H9 (cell line): ENCODE measurements around the gene LAIR1. TPM values are rescaled to one million over a fixed set of nuclear protein-coding genes. Genes with fewer than 3 reads are reported as not detected.
"Not testable (repeated sequence)": the region's sequence is repeated elsewhere in the genome, so short reads cannot be mapped to it uniquely, and the experiment has no call there.

Source experiments
- DNase-seq: peaks from one replicate; pipeline ENCODE4 v3.0.0-alpha.2; 2017
- H2AFZ ChIP-seq: one replicate; pipeline ENCODE4 v1.6.1; 2013; ENCODE audit warnings: mild to moderate bottlenecking, low read length, control low read depth, moderate library complexity
- H2AK5ac ChIP-seq: 2 replicates; pipeline ENCODE4 v1.6.1; 2013; ENCODE audit warnings: low read length, control low read depth, mixed read lengths; ENCODE audit not compliant: insufficient read length
- H2BK120ac ChIP-seq: one replicate; pipeline ENCODE4 v1.6.1; 2013; ENCODE audit warnings: low read depth, mild to moderate bottlenecking, low read length, control low read depth, inconsistent platforms; ENCODE audit not compliant: poor library complexity, severe bottlenecking
- H2BK12ac ChIP-seq: 2 replicates; pipeline ENCODE4 v1.6.1; 2013; ENCODE audit warnings: low read length, control low read depth, mixed read lengths, low read depth; ENCODE audit not compliant: insufficient read length
- H2BK15ac ChIP-seq: 2 replicates; pipeline ENCODE4 v1.6.1; 2013; ENCODE audit warnings: low read depth, low read length, control low read depth
- H2BK20ac ChIP-seq: one replicate; pipeline ENCODE4 v1.6.1; 2013; ENCODE audit warnings: low read depth, mild to moderate bottlenecking, low read length, control low read depth, inconsistent platforms; ENCODE audit not compliant: poor library complexity, severe bottlenecking
- H2BK5ac ChIP-seq: 2 replicates; pipeline ENCODE4 v1.6.1; 2013; ENCODE audit warnings: low read length, control low read depth, mixed read lengths; ENCODE audit not compliant: insufficient read length
- H3K14ac ChIP-seq: 2 replicates; pipeline ENCODE4 v1.6.1; 2013; ENCODE audit warnings: low read length, control low read depth; ENCODE audit not compliant: insufficient read depth
- H3K18ac ChIP-seq: 2 replicates; pipeline ENCODE4 v1.6.1; 2013; ENCODE audit warnings: low read depth, mild to moderate bottlenecking, mixed read lengths, low read length, control low read depth; ENCODE audit not compliant: insufficient read length
- H3K23ac ChIP-seq: 2 replicates; pipeline ENCODE4 v1.6.1; 2013; ENCODE audit warnings: low read length, control low read depth, mixed read lengths, low read depth; ENCODE audit not compliant: insufficient read length
- H3K23me2 ChIP-seq: 2 replicates; pipeline ENCODE4 v1.6.1; 2013; ENCODE audit warnings: low read depth, mild to moderate bottlenecking, mixed read lengths, low read length, control low read depth; ENCODE audit not compliant: insufficient read length, poor library complexity, severe bottlenecking
- H3K27ac ChIP-seq: 2 replicates; pipeline ENCODE4 v1.5.1; 2013; ENCODE audit warnings: low read length, control low read depth, mixed read lengths, low read depth; ENCODE audit not compliant: insufficient read length
- H3K27me3 ChIP-seq: 2 replicates; pipeline ENCODE4 v1.6.1; 2013; ENCODE audit warnings: low read length, control low read depth, inconsistent platforms; ENCODE audit not compliant: insufficient read depth
- H3K4ac ChIP-seq: 2 replicates; pipeline ENCODE4 v1.6.1; 2013; ENCODE audit warnings: low read depth, mild to moderate bottlenecking, control low read depth, inconsistent platforms, low read length, moderate library complexity
- H3K4me1 ChIP-seq: 2 replicates; pipeline ENCODE4 v1.6.1; 2013; ENCODE audit warnings: low read length, control low read depth, inconsistent platforms; ENCODE audit not compliant: insufficient read depth
- H3K4me2 ChIP-seq: 2 replicates; pipeline ENCODE4 v1.6.1; 2013; ENCODE audit warnings: low read length, control low read depth, mixed read lengths; ENCODE audit not compliant: insufficient read length, insufficient read depth
- H3K56ac ChIP-seq: 2 replicates; pipeline ENCODE4 v1.6.1; 2013; ENCODE audit warnings: low read depth, mild to moderate bottlenecking, mixed read lengths, low read length, control low read depth; ENCODE audit not compliant: insufficient read length
- H3K79me1 ChIP-seq: 2 replicates; pipeline ENCODE4 v1.6.1; 2013; ENCODE audit warnings: low read depth, mild to moderate bottlenecking, moderate library complexity, low read length, control low read depth, inconsistent platforms; ENCODE audit not compliant: insufficient read depth, poor library complexity, severe bottlenecking
- H3K79me2 ChIP-seq: 2 replicates; pipeline ENCODE4 v1.6.1; 2013; ENCODE audit warnings: low read length, control low read depth, inconsistent platforms; ENCODE audit not compliant: insufficient read depth
- H3K9ac ChIP-seq: 2 replicates; pipeline ENCODE4 v1.6.1; 2013; ENCODE audit warnings: low read length, control low read depth, mixed read lengths; ENCODE audit not compliant: insufficient read length; ENCODE audit errors: extremely low read depth
- H3K9me3 ChIP-seq: one replicate; pipeline ENCODE4 v1.6.1; 2013; ENCODE audit warnings: low read depth, low read length, inconsistent platforms; ENCODE audit not compliant: control insufficient read depth
- H3T11ph ChIP-seq: one replicate; pipeline ENCODE4 v1.6.1; 2013; ENCODE audit warnings: mild to moderate bottlenecking, low read length, control low read depth, inconsistent platforms
- H4K20me1 ChIP-seq: one replicate; pipeline ENCODE4 v1.6.1; 2013; ENCODE audit not compliant: control insufficient read depth, insufficient read length, insufficient read depth
- H4K5ac ChIP-seq: 2 replicates; pipeline ENCODE4 v1.6.1; 2013; ENCODE audit warnings: low read depth, mild to moderate bottlenecking, mixed read lengths, low read length, control low read depth; ENCODE audit not compliant: insufficient read length
- H4K8ac ChIP-seq: replicated peaks from 2 replicates; pipeline ENCODE4 v1.6.1; 2013; ENCODE audit warnings: low read length, control low read depth, mixed read lengths, low read depth; ENCODE audit not compliant: insufficient read length
- H4K91ac ChIP-seq: 2 replicates; pipeline ENCODE4 v1.6.1; 2013; ENCODE audit warnings: low read depth, mild to moderate bottlenecking, moderate library complexity, mixed read lengths, low read length, control low read depth; ENCODE audit not compliant: insufficient read length
- H3K27ac Mint-ChIP-seq, 3 experiments: 2 replicates in 2 of 3; 3 replicates in 1 of 3; pipeline ENCODE4 v1.8.0; 2020 to 2021; ENCODE audit warnings: mixed read lengths in 3 of 3, mild to moderate bottlenecking in 1 of 3, moderate library complexity in 1 of 3
- H3K27me3 Mint-ChIP-seq: 2 replicates; pipeline ENCODE4 v1.8.0; 2021; ENCODE audit warnings: low read depth, mild to moderate bottlenecking, moderate library complexity, mixed read lengths
- H3K36me3 Mint-ChIP-seq, 3 experiments: 2 replicates in 2 of 3; 3 replicates in 1 of 3; pipeline ENCODE4 v1.8.0; 2020 to 2021; ENCODE audit warnings: low read depth in 3 of 3, mixed read lengths in 3 of 3; ENCODE audit not compliant: insufficient read depth in 1 of 3
- H3K4me1 Mint-ChIP-seq, 2 experiments: 2 replicates each; pipeline ENCODE4 v1.8.0; 2020; ENCODE audit warnings: mixed read lengths in 2 of 2
- H3K4me3 Mint-ChIP-seq, 2 experiments: 2 replicates in 1 of 2; 3 replicates in 1 of 2; pipeline ENCODE4 v1.8.0; 2020 to 2021; ENCODE audit warnings: mild to moderate bottlenecking in 2 of 2, mixed read lengths in 2 of 2, moderate library complexity in 1 of 2
- H3K9me3 Mint-ChIP-seq, 2 experiments: 2 replicates in 1 of 2; 3 replicates in 1 of 2; pipeline ENCODE4 v1.8.0; 2020; ENCODE audit warnings: mild to moderate bottlenecking in 2 of 2, mixed read lengths in 2 of 2, moderate library complexity in 1 of 2
- WGBS: extraction: QIAGEN DNeasy Blood & Tissue Kit; methylation state at CpG from one replicate; pipeline ENCODE4 v1.1.7; 2013; ENCODE audit warnings: missing lambda C conversion rate, low lambda C conversion rate, mixed read lengths; ENCODE audit not compliant: insufficient read length; ENCODE audit errors: extremely low coverage; 5-methylcytosine and 5-hydroxymethylcytosine counted together
- total RNA-seq: library from RNA; stranded (reverse); gene quantifications from 2 replicates; pipeline ENCODE4 v1.2.1, GENCODE V29; 2021

Gene LAIR1
- total RNA-seq, 1 experiment from 2014 or later, result not detected

DNA sequence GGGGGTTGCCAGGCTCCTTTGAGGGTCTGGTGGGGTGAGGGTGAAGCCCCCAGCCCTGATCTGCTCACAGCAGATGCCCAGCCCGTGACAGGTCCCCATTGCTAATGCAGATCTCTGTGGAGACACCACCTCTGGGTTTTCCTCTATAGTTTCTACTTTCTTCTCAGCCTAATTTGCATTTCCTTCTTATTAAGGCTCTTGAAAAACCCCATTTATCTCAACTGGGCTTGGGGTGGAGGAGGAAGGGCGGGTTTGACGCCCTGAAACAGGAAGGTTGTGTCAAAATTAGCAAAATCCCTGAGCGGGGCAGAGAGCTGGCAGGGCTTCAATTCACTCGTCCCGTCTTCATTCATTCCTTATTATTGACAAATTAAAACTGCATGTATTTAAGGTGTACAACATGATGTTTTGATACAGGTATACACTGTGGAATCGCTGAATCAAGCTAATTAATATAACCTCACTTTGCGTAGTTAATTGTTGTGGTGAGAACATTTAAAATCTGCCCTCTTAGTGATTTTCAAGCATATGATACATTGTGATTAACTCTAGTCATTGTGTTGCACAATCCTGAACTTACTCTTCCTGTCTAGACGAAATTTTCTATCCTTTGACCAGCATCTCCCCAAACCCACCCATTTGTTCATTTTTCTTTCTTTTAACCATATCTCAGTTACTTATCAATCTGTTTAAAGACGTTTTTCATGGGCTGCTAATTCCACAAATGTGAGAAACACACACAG is 2.9 kb downstream of the LAIR1 start:
- DNase-seq, H2BK15ac ChIP-seq, H3K27ac Mint-ChIP-seq, H3K18ac ChIP-seq, H3K9me3 ChIP-seq, H3K9ac ChIP-seq, H3K4me2 ChIP-seq, H3K23me2 ChIP-seq, H2AK5ac ChIP-seq, H2BK5ac ChIP-seq, H3K4ac ChIP-seq, H3K4me3 Mint-ChIP-seq, H3K36me3 Mint-ChIP-seq, H3K79me1 ChIP-seq, H2BK20ac ChIP-seq, H3K56ac ChIP-seq, H4K5ac ChIP-seq, H3K27me3 ChIP-seq, H4K91ac ChIP-seq, H3K23ac ChIP-seq, H3K14ac ChIP-seq, H3K27ac ChIP-seq, H3K4me1 ChIP-seq, H4K20me1 ChIP-seq, H2BK120ac ChIP-seq, H3T11ph ChIP-seq, H2AFZ ChIP-seq, H2BK12ac ChIP-seq, H4K8ac ChIP-seq, H3K79me2 ChIP-seq: not testable (repeated sequence)
- Mint-ChIP-seq H3K9me3 (peaks cover 0 to 45% of the 10 kb centered on the region in 2 experiments; a peak in 3 of 5 replicates), H3K27me3 (peaks cover 16% of the 10 kb centered on the region), H3K4me1 (peaks cover 6 to 17% of the 10 kb centered on the region in 2 experiments)
- no CpG with 5 or more reads among the region's 10 CpGs for WGBS
